HepG2 (cell line): ENCODE results near the gene BCLAF1. TPM values are rescaled to one million over a fixed set of nuclear protein-coding genes. Genes with fewer than 3 reads are reported as not detected.
A peak's percentile ranks its signal among the peaks of the same experiment; 100 is the strongest.

Experiments
- ADNP ChIP-seq: sonication (generic); formaldehyde crosslinking; IDR thresholded peaks from 2 replicates; pipeline ENCODE4 v1.4.0; 2020; ENCODE audit warnings: missing genetic modification reagents
- ARNT2 ChIP-seq: sonication (generic); formaldehyde crosslinking; IDR thresholded peaks from 2 replicates; pipeline ENCODE4 v1.8.0; 2022; ENCODE audit warnings: mild to moderate bottlenecking, low read depth, missing genetic modification reagents, moderate library complexity
- CCDC6 ChIP-seq: sonication (generic); formaldehyde crosslinking; IDR thresholded peaks from 2 replicates; pipeline ENCODE4 v1.8.1; 2022; ENCODE audit warnings: mild to moderate bottlenecking, missing genetic modification reagents, moderate library complexity
- KLF13 ChIP-seq: sonication (generic); formaldehyde crosslinking; IDR thresholded peaks from 2 replicates; pipeline ENCODE4 v1.4.0; 2020; ENCODE audit warnings: mild to moderate bottlenecking, missing genetic modification reagents
- KLF16 ChIP-seq, 2 experiments: sonication (generic) in 1 of 2; formaldehyde crosslinking in 1 of 2; IDR thresholded peaks; 2 replicates each; pipeline versions ENCODE4 v1.6.1 to v1.8.0; 2016 to 2023; ENCODE audit warnings: missing genetic modification reagents in 2 of 2, missing compliant biosample characterization in 1 of 2
- MEIS1 ChIP-seq: sonication (generic); formaldehyde crosslinking; IDR thresholded peaks from 2 replicates; pipeline ENCODE4 v1.9.0; 2021; ENCODE audit warnings: mild to moderate bottlenecking, missing genetic modification reagents, moderate library complexity, borderline replicate concordance
- MIER3 ChIP-seq: IDR thresholded peaks from 2 replicates; pipeline ENCODE4 v1.6.1; 2016; ENCODE audit warnings: missing compliant biosample characterization, borderline replicate concordance
- NFIB ChIP-seq: sonication (generic); formaldehyde crosslinking; IDR thresholded peaks from 2 replicates; pipeline ENCODE4 v1.9.0; 2021; ENCODE audit warnings: missing genetic modification reagents, mild to moderate bottlenecking, borderline replicate concordance
- NR1H2 ChIP-seq: sonication (generic); formaldehyde crosslinking; IDR thresholded peaks from 2 replicates; pipeline ENCODE4 v1.8.1; 2022; ENCODE audit warnings: low read depth, missing genetic modification reagents, borderline replicate concordance
- POGZ ChIP-seq: sonication (generic); formaldehyde crosslinking; IDR thresholded peaks from 2 replicates; pipeline ENCODE4 v1.4.0; 2020; ENCODE audit warnings: mild to moderate bottlenecking, missing genetic modification reagents
- RAD21 ChIP-seq: fragments of 450-650 bp; formaldehyde crosslinking; IDR thresholded peaks from 2 replicates; pipeline ENCODE4 v1.5.0; 2020; ENCODE audit warnings: mild to moderate bottlenecking
- REL ChIP-seq: sonication (generic); formaldehyde crosslinking; conservative IDR thresholded peaks from 2 replicates; pipeline ENCODE4 v1.8.0; 2022; ENCODE audit warnings: mild to moderate bottlenecking, missing genetic modification reagents, moderate library complexity
- SMARCC2 ChIP-seq: fragments of 450-650 bp; IDR thresholded peaks from 2 replicates; pipeline ENCODE4 v1.6.1; 2017; ENCODE audit warnings: antibody characterized with exemption, mild to moderate bottlenecking
- SMARCE1 ChIP-seq: fragments of 450-650 bp; IDR thresholded peaks from 2 replicates; pipeline ENCODE4 v1.6.1; 2017; ENCODE audit warnings: borderline replicate concordance
- THAP11 ChIP-seq: IDR thresholded peaks from 2 replicates; pipeline ENCODE4 v1.6.1; 2016; ENCODE audit warnings: missing biosample characterization, missing genetic modification reagents
- ZNF33B ChIP-seq: sonication (generic); formaldehyde crosslinking; IDR thresholded peaks from 2 replicates; pipeline ENCODE4 v1.5.1; 2020; ENCODE audit warnings: mild to moderate bottlenecking, missing genetic modification reagents
- ZNF567 ChIP-seq: sonication (generic); formaldehyde crosslinking; IDR thresholded peaks from 2 replicates; pipeline ENCODE4 v1.8.1; 2023; ENCODE audit warnings: mild to moderate bottlenecking, missing genetic modification reagents, borderline replicate concordance
- polyA plus RNA-seq, 8 experiments: library from polyadenylated mRNA; depleted of rRNA in 3 of 8; stranded (reverse) in 7 of 8; unstranded in 1 of 8; fragments of >200 nt; fragmentation: Illumina TruSeq in 4 of 8; extraction: Trizol in 4 of 8; gene quantifications; 2 replicates each; pipeline versions ENCODE4 v1.2.1 to v1.2.3, GENCODE V29; 2011 to 2016; ENCODE audit warnings: low read depth in 4 of 8, missing spikeins in 1 of 8, mixed read lengths in 1 of 8; ENCODE audit not compliant: insufficient read depth in 1 of 8
- total RNA-seq, 5 experiments: library from RNA; depleted of rRNA; stranded (reverse); fragments of >200 nt; fragmentation: Illumina TruSeq; extraction: Trizol; gene quantifications; 2 replicates each; pipeline ENCODE4 v1.2.3, GENCODE V29; 2016; ENCODE audit warnings: low read depth in 1 of 5
- TF ChIP-seq, protein P1 (sequence below): sonication (generic); formaldehyde crosslinking; IDR thresholded peaks from 2 replicates; pipeline ENCODE4 v1.5.0; 2020; ENCODE audit warnings: missing genetic modification reagents
- TF ChIP-seq, protein P2 (sequence below): sonication (generic); formaldehyde crosslinking; IDR thresholded peaks from 2 replicates; pipeline ENCODE4 v1.8.1; 2022; ENCODE audit warnings: mild to moderate bottlenecking, missing genetic modification reagents
- TF ChIP-seq, protein P3 (sequence below): sonication (generic); formaldehyde crosslinking; IDR thresholded peaks from 2 replicates; pipeline ENCODE4 v1.8.0; 2022; ENCODE audit warnings: missing genetic modification reagents, mild to moderate bottlenecking, inconsistent platforms, borderline replicate concordance
- TF ChIP-seq, protein P4 (sequence below): sonication (generic); formaldehyde crosslinking; IDR thresholded peaks from 2 replicates; pipeline ENCODE4 v1.5.1; 2020; ENCODE audit warnings: missing genetic modification reagents, mild to moderate bottlenecking, borderline replicate concordance
- TF ChIP-seq, protein P5 (sequence below): sonication (generic); formaldehyde crosslinking; IDR thresholded peaks from 2 replicates; pipeline ENCODE4 v1.5.0; 2020; ENCODE audit warnings: mild to moderate bottlenecking, missing genetic modification reagents, moderate library complexity

BCLAF1 gene
- total and polyA plus RNA-seq, 2 of the 13 experiments (the other 11 are each of a cell fraction or from before 2014, with no cell fraction given): 55.3 to 292 TPM

DNA sequence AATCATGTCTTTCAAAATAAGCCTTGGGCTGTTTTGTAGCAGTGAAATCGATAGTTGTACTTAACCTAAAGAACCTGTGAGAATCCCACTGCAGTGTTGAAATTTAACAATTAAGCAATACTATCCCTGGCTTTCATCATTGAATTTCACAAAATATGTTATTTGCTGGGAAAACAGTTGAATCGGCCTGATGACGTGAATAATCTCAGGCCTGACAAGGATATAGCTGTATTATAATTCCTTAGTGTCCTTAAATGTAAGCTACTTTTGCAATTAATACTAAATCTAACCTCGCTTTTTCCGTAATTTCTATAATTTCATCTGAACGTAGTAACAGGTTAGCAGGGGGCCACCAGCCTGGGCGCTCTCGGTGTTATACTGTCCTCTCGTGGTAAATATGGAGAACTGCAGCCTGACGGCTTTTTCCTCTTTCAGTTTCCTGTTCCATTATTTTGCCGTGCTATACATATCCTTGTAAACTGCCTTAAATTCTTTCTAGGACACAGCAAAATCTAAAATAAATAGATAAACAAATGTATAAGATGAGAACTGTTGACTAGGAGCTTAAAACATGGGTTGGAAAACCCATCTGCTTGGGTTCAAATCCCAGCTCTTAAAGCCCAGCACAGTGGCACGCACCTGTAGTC, 63.5 kb downstream of the BCLAF1 start (continued):
- TF ChIP-seq, protein P1, sequence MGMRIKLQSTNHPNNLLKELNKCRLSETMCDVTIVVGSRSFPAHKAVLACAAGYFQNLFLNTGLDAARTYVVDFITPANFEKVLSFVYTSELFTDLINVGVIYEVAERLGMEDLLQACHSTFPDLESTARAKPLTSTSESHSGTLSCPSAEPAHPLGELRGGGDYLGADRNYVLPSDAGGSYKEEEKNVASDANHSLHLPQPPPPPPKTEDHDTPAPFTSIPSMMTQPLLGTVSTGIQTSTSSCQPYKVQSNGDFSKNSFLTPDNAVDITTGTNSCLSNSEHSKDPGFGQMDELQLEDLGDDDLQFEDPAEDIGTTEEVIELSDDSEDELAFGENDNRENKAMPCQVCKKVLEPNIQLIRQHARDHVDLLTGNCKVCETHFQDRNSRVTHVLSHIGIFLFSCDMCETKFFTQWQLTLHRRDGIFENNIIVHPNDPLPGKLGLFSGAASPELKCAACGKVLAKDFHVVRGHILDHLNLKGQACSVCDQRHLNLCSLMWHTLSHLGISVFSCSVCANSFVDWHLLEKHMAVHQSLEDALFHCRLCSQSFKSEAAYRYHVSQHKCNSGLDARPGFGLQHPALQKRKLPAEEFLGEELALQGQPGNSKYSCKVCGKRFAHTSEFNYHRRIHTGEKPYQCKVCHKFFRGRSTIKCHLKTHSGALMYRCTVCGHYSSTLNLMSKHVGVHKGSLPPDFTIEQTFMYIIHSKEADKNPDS: no peak
- TF ChIP-seq RAD21 (peak; percentile 96), MEIS1 (CRISPR knock-in tag) (no peak), ADNP (no peak), THAP11 (CRISPR knock-in tag) (0 out of 2 replicates have a peak, but pooled peaks have one; percentile 41), MIER3 (0 out of 2 replicates have a peak, but pooled peaks have one; percentile 11), REL (CRISPR knock-in tag) (no peak), ARNT2 (no peak), POGZ (CRISPR knock-in tag) (no peak), SMARCC2 (no peak), KLF13 (no peak), ZNF567 (CRISPR knock-in tag) (0 out of 2 replicates have a peak, but pooled peaks have one; percentile 21), SMARCE1 (no peak), ZNF33B (CRISPR knock-in tag) (no peak), KLF16 (CRISPR knock-in tag; IDR thresholded peaks at IDR 0.05) (peak in 1 of 2 experiments; percentile 82; a peak in 2 of 4 replicates), NR1H2 (CRISPR knock-in tag) (no peak), NFIB (CRISPR knock-in tag) (no peak), CCDC6 (CRISPR knock-in tag) (peak; percentile 36; the same call in 1 of the 2 replicates)
- TF ChIP-seq, protein P2, sequence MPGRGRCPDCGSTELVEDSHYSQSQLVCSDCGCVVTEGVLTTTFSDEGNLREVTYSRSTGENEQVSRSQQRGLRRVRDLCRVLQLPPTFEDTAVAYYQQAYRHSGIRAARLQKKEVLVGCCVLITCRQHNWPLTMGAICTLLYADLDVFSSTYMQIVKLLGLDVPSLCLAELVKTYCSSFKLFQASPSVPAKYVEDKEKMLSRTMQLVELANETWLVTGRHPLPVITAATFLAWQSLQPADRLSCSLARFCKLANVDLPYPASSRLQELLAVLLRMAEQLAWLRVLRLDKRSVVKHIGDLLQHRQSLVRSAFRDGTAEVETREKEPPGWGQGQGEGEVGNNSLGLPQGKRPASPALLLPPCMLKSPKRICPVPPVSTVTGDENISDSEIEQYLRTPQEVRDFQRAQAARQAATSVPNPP (CRISPR knock-in tag): no peak
- TF ChIP-seq, protein P3, sequence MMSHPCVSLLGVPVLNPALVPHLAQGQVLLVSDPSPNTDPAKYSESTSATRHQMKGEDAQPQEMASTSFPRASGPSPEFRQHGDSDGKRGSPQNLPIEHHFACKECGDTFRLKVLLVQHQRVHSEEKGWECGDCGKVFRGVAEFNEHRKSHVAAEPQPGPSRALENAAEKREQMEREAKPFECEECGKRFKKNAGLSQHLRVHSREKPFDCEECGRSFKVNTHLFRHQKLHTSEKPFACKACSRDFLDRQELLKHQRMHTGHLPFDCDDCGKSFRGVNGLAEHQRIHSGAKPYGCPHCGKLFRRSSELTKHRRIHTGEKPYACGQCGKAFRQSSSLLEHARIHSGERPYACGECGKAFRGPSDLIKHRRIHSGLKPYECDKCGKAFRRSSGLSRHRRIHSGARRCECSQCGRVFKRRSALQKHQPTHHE (CRISPR knock-in tag): 0 out of 2 replicates have a peak, but pooled peaks have one; percentile 58
- TF ChIP-seq, protein P4, sequence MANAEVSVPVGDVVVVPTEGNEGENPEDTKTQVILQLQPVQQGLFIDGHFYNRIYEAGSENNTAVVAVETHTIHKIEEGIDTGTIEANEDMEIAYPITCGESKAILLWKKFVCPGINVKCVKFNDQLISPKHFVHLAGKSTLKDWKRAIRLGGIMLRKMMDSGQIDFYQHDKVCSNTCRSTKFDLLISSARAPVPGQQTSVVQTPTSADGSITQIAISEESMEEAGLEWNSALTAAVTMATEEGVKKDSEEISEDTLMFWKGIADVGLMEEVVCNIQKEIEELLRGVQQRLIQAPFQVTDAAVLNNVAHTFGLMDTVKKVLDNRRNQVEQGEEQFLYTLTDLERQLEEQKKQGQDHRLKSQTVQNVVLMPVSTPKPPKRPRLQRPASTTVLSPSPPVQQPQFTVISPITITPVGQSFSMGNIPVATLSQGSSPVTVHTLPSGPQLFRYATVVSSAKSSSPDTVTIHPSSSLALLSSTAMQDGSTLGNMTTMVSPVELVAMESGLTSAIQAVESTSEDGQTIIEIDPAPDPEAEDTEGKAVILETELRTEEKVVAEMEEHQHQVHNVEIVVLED (CRISPR knock-in tag): no peak
- TF ChIP-seq, protein P5, sequence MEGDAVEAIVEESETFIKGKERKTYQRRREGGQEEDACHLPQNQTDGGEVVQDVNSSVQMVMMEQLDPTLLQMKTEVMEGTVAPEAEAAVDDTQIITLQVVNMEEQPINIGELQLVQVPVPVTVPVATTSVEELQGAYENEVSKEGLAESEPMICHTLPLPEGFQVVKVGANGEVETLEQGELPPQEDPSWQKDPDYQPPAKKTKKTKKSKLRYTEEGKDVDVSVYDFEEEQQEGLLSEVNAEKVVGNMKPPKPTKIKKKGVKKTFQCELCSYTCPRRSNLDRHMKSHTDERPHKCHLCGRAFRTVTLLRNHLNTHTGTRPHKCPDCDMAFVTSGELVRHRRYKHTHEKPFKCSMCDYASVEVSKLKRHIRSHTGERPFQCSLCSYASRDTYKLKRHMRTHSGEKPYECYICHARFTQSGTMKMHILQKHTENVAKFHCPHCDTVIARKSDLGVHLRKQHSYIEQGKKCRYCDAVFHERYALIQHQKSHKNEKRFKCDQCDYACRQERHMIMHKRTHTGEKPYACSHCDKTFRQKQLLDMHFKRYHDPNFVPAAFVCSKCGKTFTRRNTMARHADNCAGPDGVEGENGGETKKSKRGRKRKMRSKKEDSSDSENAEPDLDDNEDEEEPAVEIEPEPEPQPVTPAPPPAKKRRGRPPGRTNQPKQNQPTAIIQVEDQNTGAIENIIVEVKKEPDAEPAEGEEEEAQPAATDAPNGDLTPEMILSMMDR (CRISPR knock-in tag): peak; percentile 95
